Activated naive CD4-positive, alpha-beta T cell treated with anti-CD3 and anti-CD28 coated beads for 36 hours (primary cell): ENCODE results near the gene MACO1. TPM values are rescaled to one million over a fixed set of nuclear protein-coding genes. Genes with fewer than 3 reads are reported as not detected.
"Not testable (repeated sequence)": the region's sequence is repeated elsewhere in the genome, so short reads cannot be mapped to it uniquely, and the experiment has no call there.

Experiments used
- CTCF ChIA-PET: fragments of 350-600 bp; sonication (Branson Sonifier 250); formaldehyde crosslinking; loops from one replicate; lab custom pipeline; 2021; ENCODE audit warnings: antibody characterized with exemption; lab: Charles Lee
- DNase-seq: peaks from one replicate; pipeline ENCODE4 v3.0.0-alpha.2; 2020
- H3K27ac Mint-ChIP-seq: one replicate; pipeline ENCODE4 v1.8.0; 2021; ENCODE audit warnings: mild to moderate bottlenecking, mixed read lengths
- H3K27me3 Mint-ChIP-seq: one replicate; pipeline ENCODE4 v1.8.0; 2021; ENCODE audit warnings: low read depth, mixed read lengths
- H3K36me3 Mint-ChIP-seq: one replicate; pipeline ENCODE4 v1.8.0; 2021; ENCODE audit warnings: low read depth, mixed read lengths
- H3K4me1 Mint-ChIP-seq: one replicate; pipeline ENCODE4 v1.8.0; 2021; ENCODE audit warnings: low read depth, mixed read lengths
- H3K4me3 Mint-ChIP-seq: one replicate; pipeline ENCODE4 v1.8.0; 2021; ENCODE audit warnings: mild to moderate bottlenecking, moderate library complexity, mixed read lengths
- H3K9me3 Mint-ChIP-seq: one replicate; pipeline ENCODE4 v1.8.0; 2021; ENCODE audit warnings: mixed read lengths
- intact Hi-C: fragments of 100-400 bp; cut with micrococcal nuclease; formaldehyde crosslinking; loops from one replicate; pipeline ENCODE4 v1.15.1; 2023
- total RNA-seq, 2 experiments: library from RNA; stranded (reverse); gene quantifications; one replicate each; pipeline ENCODE4 v1.2.3, GENCODE V29; 2021

Gene MACO1
- total RNA-seq, 2 experiments from 2014 or later: 8.4 to 8.6 TPM

DNA sequence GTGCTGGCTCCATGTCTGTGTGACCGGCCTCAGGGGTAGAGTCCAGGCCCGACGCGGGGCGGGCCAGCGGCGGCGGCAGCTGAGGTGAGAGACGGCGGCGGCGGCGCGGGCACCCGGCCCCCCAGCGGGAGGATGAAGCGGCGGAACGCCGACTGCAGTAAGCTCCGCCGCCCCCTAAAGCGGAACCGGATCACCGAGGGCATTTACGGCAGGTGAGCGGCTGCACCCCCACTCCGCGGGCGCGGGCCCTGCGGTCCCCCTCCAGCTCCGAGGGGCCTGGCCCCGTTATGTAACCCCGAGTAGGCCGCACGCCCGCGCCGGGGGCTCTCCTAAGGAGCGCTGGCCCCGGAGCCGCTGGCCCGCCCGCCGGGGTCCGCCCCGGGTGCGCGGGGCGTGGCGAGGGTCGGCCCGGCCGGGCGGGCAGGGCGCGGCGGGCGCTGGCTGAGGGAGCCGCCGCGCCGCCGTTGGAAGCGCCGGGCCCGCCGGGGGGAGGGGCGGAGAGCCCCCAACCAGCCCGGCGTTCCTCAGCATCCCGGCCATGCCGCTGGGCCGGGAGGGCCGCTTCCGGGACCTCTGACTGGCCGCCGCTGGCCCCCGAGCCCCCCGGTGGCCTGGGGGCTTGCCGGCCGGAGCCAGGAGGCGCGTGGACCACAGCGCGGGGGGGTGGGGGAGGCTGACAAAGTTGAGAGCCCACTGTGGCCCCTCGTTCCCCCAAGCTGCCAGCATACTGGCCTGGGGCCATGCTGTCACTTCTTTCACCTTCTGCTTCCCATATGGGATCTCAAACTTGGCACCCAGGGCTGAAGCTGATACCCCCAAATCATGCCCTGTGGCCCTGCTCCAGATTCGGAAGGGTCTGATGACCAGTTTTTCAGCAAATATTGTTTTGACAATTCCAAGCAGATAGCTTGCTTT lies 527 bp downstream of the MACO1 start:
- Mint-ChIP-seq H3K4me3 (peak overlapping the region; percentile 95), H3K27ac (peak overlapping the region; percentile 76), H3K36me3 (no peaks in the 10 kb centered on the region), H3K9me3 (no peaks in the 10 kb centered on the region), H3K4me1 (peaks cover 48% of the 10 kb centered on the region), H3K27me3 (no peaks in the 10 kb centered on the region)
- intact Hi-C loops: loop anchor here (1.0 to 5.0 kb wide), 5 partner anchors 16 to 391 kb away; partner anchors contain the start of genes SYF2 and TMEM50A
- CTCF ChIA-PET: interaction anchor here (0.6 to 1.3 kb wide), 7 partner anchors 16 to 186 kb away, joined by 3 to 6 read pairs (median 3); no protein-coding TSS in a partner anchor
- no peak for DNase-seq

DNA sequence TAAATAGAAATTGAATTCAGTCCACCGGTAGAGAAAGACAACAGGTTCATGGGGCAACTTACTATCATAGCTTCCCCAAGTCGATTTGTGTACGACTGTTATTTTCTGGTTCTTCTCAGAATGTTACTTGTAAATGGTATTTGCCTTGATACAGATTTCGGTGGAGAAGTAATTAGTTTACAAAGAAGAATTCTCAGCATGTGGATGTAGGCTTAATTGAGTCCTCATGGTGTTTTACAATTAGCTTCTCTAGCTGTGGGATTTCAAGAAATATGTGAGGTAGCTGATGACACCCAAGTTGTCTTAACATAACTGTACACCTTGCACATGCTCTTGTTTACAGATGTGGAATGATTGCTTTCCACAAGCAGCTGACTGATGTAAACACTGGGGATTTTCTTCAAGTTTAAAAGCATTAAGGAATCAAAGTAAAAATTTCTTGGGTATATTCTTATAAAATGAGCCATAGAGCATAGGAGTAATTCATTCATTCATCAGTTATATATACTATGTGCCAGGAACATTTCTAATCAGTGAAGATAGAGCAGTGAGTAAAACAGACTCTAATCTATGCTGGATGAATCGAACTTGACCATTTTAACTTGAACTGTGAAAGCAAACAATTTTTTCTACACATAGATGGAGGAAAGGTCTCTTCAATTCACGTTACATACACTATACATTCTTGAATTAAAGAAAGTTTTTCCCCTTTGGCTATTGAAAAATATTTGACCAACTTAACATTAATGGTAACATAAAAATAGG lies 1.4 kb downstream of the MACO1 start:
- CTCF ChIA-PET: interaction anchor here (0.6 to 1.3 kb wide), 7 partner anchors 15 to 187 kb away, joined by 3 to 6 read pairs (median 3); no protein-coding TSS in a partner anchor
- Mint-ChIP-seq H3K4me3 (peak overlapping the region; percentile 81), H3K9me3 (no peaks in the 10 kb centered on the region), H3K27ac (peak overlapping the region; percentile 76), H3K4me1 (peaks cover 56% of the 10 kb centered on the region), H3K27me3 (no peaks in the 10 kb centered on the region), H3K36me3 (no peaks in the 10 kb centered on the region)
- intact Hi-C loops: loop anchor here (2.0 to 5.0 kb wide), 3 partner anchors 15 to 390 kb away; partner anchors contain the start of gene TMEM50A
- no peak for DNase-seq

DNA sequence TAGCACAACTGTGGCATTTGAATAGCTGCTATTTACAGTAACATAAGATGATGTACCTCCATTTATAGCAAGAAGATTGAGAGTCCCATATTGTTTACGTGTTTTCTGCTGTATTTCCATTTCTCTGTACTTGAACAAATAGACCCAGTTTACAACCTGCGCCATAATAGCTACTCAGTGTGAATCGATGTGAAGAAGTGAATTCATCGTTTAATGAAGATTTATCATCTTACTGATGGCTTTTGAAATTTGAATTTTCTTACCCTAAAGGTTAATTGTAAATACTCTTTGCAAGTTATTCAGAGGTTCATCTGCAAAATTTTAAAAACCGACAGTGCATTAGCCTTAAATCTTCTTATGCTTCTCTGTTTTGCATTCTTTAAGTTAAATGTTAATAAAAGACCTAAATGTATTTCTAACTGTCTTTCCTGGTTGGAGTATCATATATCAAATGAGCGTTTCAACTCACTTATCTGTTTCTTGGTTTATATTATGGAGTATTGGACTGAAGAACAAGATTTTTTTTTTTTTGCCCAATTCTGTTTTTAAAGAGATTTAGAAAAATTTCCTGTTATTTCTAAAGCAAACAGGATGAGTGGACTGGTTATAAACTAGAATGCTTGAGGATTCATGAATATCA lies 2.2 kb downstream of the MACO1 start:
- Mint-ChIP-seq H3K4me1 (peaks cover 56% of the 10 kb centered on the region), H3K27me3 (no peaks in the 10 kb centered on the region), H3K27ac (no peak overlapping the region), H3K36me3 (no peaks in the 10 kb centered on the region), H3K9me3 (no peaks in the 10 kb centered on the region), H3K4me3 (peak overlapping the region; percentile 81)
- intact Hi-C loops: loop anchor here (5.0 kb wide), 1 partner anchor 389 kb away; no protein-coding TSS in a partner anchor
- CTCF ChIA-PET: interaction anchor here (0.6 to 1.3 kb wide), 3 partner anchors 14 to 87 kb away, joined by 3 to 6 read pairs (median 3); no protein-coding TSS in a partner anchor
- DNase-seq: no peak

DNA sequence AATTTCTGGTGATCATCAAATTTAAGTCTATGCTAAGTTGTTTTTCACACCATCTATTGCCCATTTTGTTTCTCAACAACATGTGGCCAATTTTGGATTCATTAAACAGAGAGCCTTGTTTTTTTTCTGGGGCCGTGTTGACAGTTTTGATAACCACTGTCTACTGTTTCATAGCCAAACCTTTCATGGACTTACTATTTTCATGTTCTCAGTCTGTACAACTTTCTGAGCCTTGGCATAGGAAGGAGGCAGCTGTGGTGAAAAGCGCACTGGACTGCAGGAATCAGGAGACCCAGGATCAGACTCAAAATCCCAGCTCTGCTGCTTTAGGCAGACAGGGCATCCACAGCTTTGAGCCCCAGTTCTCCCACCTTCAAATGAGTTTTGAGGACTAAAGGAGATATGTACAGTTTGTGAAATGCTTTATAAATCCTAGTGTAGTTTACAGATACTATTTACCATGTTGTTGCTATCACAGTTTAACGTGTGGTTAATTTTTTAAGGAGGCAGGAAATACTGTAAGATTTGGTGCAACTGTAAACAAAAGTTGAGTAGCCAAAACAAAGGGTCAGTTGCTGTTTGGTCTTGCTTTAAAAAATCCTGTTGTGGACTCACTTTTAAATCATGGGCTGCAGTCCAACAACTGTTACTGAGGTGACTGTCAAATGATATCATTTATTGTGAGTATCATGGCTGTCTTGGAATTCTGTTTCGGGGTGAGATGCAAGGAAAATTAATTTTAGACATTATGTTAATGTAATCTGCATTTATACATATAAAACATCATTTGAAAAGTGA lies 2.9 kb downstream of the MACO1 start:
- Mint-ChIP-seq H3K4me1 (peaks cover 56% of the 10 kb centered on the region), H3K27me3 (no peaks in the 10 kb centered on the region), H3K9me3 (no peaks in the 10 kb centered on the region), H3K4me3 (no peak overlapping the region), H3K27ac (peak overlapping the region; percentile 57), H3K36me3 (no peaks in the 10 kb centered on the region)
- DNase-seq: no peak
- CTCF ChIA-PET: interaction anchor here (0.6 to 1.1 kb wide), 3 partner anchors 21 to 70 kb away, joined by 3 to 4 read pairs (median 3); no protein-coding TSS in a partner anchor
- intact Hi-C loops: loop anchor here (5.0 kb wide), 1 partner anchor 389 kb away; no protein-coding TSS in a partner anchor

DNA sequence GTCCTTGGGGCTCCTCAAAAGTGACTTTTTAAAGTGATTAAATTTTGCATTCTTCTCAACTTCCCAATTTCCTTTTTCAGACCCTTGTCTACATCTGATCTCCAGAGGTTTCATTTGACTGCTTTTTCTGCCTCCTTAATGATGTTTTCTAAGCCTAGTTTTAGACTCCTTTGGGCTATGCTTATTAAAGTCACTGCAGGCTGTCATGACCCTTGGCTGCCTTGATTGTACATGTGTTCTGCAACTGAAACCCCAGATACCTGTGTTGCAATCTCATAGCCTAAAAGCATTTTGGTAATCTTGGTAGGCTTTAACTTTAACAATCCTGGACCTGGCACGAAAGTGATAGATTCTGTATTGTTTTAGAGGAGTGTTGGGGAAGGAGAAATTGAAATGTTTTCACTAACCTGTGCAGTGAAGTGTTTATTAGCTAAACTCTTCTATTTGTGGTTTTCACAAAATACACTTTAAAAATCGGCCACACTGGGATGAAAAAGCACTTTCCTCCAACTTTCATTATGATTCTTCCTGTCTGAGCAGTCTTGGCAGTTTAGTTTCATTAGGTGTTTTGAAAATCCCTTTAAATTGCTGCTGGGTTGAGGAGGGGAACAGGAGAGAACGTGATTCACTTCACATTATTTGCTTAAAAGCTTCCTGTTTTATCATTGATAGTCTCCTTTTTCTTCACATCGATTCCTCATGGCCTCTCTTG lies 4.9 kb downstream of the MACO1 start:
- peaks cover 1% of the 10 kb centered on the region for H3K36me3 Mint-ChIP-seq
- no peaks in the 10 kb centered on the region for H3K9me3 Mint-ChIP-seq
- H3K4me1 Mint-ChIP-seq: peaks cover 52% of the 10 kb centered on the region
- H3K4me3 Mint-ChIP-seq: peak overlapping the region; percentile 59
- peak; percentile 35 for DNase-seq
- no peaks in the 10 kb centered on the region for H3K27me3 Mint-ChIP-seq
- H3K27ac Mint-ChIP-seq: peak overlapping the region; percentile 70
- intact Hi-C loops: no loop called here
- CTCF ChIA-PET: no interaction called here

DNA sequence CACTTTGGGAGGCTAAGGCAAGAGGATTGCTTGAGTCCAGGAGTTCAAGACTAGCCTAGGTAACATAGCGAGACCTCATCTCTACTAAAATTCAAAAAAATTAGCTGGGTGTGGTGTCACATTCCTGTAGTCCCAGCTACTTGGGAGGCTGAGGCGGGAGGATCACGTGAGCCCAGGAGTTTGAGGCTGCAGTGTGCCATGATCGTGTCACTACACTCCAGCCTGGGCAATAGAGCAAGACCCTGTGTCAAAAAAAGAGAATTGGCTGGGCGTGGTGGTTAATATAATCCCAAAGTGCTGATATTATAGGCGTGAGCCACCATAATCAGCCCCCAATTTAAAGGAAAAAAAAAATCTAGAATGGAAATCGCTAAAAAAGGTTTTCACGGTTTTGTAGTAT lies 7.0 kb downstream of the MACO1 start:
- Mint-ChIP-seq H3K9me3 (no peaks in the 10 kb centered on the region), H3K4me1 (peaks cover 56% of the 10 kb centered on the region), H3K4me3 (no peak overlapping the region), H3K27me3 (no peaks in the 10 kb centered on the region), H3K27ac (no peak overlapping the region), H3K36me3 (peaks cover 1% of the 10 kb centered on the region)
- intact Hi-C loops: no loop called here
- DNase-seq: no peak
- CTCF ChIA-PET: no interaction called here

DNA sequence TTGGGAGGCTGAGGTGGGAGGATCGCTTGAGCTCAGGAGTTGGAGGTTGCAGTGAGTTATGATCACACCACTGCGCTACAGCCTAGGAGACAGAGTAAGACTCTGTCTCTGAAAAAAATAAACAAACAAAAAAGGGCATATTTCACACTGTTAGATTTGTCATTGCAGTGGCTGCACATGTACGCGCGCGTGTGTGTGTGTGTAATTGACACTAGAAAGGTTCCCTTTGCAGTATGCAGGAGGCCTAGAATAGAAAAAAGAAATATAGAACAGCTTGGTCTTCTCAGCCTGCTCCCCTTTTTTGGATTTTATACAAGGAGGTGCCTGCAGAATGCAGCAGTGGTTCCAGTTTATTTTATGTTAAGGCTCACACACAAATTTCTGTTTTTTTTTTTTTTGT lies 8.6 kb downstream of the MACO1 start:
- peaks cover 50% of the 10 kb centered on the region for H3K4me1 Mint-ChIP-seq
- peaks cover 1% of the 10 kb centered on the region for H3K36me3 Mint-ChIP-seq
- intact Hi-C loops: no loop called here
- H3K4me3 Mint-ChIP-seq: no peak overlapping the region
- no peaks in the 10 kb centered on the region for H3K27me3 Mint-ChIP-seq
- CTCF ChIA-PET: no interaction called here
- no peak overlapping the region for H3K27ac Mint-ChIP-seq
- H3K9me3 Mint-ChIP-seq: no peaks in the 10 kb centered on the region
- DNase-seq: no peak

DNA sequence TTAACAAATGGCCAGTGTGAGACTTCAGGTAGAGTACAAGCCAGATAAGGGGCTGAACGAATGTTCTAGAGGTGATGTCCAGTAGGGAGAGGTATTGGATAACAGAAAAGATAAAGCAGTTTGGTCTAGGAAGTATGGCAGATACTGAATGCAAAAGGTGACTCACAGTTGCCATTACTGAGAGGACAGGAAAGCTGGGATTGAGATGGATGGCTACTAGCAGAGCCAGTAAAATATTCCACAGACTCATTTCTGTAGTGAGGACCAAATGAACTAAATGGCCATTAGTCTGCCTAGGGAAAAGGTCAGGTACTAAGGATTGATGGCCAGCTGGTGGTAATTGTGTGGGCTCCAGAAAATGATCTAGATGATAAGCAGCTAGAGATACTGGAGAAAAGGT lies 11.5 kb downstream of the MACO1 start:
- intact Hi-C loops: no loop called here
- Mint-ChIP-seq H3K4me3 (no peak overlapping the region), H3K27ac (no peak overlapping the region), H3K27me3 (no peaks in the 10 kb centered on the region), H3K4me1 (peaks cover 40% of the 10 kb centered on the region), H3K36me3 (peaks cover 1% of the 10 kb centered on the region), H3K9me3 (no peaks in the 10 kb centered on the region)
- CTCF ChIA-PET: interaction anchor here (0.7 kb wide), 1 partner anchor 14 kb away, joined by 3 read pairs; no protein-coding TSS in a partner anchor
- DNase-seq: no peak

DNA sequence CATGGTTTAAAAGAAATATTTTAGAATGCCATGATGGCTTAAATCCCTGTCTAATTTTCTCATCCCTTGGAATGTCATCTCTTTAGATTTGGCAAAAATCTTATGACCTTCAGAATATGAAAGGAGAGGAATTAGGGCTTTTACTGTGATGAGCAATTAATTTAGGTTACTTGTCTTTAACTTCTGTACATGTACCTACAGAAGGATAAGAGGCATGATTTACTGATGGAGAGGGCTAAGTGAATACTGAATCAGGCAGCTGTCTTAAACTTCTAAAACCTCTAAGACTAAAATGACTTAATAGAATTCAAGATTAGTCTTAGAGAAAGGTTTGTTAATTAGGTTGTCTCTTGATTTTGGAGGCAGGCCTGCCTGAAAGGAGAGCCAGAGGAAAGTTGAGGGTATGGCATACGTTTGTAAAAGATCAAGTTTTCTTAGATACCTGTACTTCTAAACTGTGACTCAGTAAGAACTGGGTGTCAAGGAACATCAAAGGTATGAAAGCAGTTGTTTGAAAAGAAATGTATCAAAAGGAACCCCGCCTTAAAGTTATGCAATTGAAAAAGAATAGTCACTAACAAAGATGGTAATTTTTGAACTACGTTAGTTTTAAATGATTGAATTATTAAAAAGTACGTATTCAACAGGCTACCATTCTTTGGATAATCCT lies 12.5 kb downstream of the MACO1 start:
- Mint-ChIP-seq H3K36me3 (peaks cover 4% of the 10 kb centered on the region), H3K9me3 (no peaks in the 10 kb centered on the region), H3K27me3 (no peaks in the 10 kb centered on the region), H3K4me1 (peaks cover 47% of the 10 kb centered on the region), H3K27ac (peak overlapping the region; percentile 11), H3K4me3 (no peak overlapping the region)
- no peak for DNase-seq
- CTCF ChIA-PET: no interaction called here
- intact Hi-C loops: no loop called here

DNA sequence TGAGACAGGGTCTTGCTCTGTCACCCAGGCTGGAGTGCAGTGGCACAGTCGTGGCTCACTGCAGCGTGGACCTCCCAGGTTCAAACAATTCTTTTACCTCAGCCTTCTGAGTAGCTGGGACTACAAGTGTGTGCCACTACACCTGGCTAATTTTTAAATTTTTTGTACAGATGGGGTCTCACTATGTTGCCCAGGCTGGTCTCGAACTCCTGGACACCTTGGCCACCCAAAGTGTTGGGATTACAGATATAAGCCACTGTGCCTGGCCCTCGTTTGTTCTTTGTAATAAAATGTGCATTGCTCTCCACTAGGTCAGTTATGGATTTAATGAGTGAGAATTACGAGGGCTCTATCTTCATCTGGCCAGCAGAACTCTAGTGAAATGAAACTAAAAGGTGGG lies 13.9 kb downstream of the MACO1 start:
- H3K9me3 Mint-ChIP-seq, H3K27me3 Mint-ChIP-seq, intact Hi-C loops, H3K36me3 Mint-ChIP-seq, H3K4me3 Mint-ChIP-seq, H3K27ac Mint-ChIP-seq, DNase-seq: not testable (repeated sequence)
- CTCF ChIA-PET: interaction anchor here (1.6 kb wide), 1 partner anchor 77 kb away, joined by 3 read pairs; no protein-coding TSS in a partner anchor
- peaks cover 47% of the 10 kb centered on the region for H3K4me1 Mint-ChIP-seq
